Mucosa of descending colon (tissue), 3 donors: ENCODE measurements around the gene SYT17. TPM values are rescaled to one million over a fixed set of nuclear protein-coding genes. Genes with fewer than 3 reads are reported as not detected.

Source experiments
- ATAC-seq: fragments of 200-7000 bp; cut with Tn5 transposase; one replicate; pipeline ENCODE4 v1.9.1; 2020; ENCODE audit warnings: mild to moderate bottlenecking, moderate library complexity
- DNase-seq, 3 donors: peaks; one replicate each; pipeline ENCODE4 v3.0.0-alpha.2; 2020
- H3K36me3 ChIP-seq: fragments of 200-600 bp; one replicate; pipeline ENCODE4 v1.8.0; 2021; ENCODE audit warnings: low read depth, mild to moderate bottlenecking
- H3K4me1 ChIP-seq: fragments of 200-600 bp; one replicate; pipeline ENCODE4 v1.8.0; 2021; ENCODE audit warnings: low read depth, mild to moderate bottlenecking
- H3K4me3 ChIP-seq: fragments of 200-600 bp; one replicate; pipeline ENCODE4 v1.8.0; 2021; ENCODE audit warnings: mild to moderate bottlenecking
- H3K9me3 ChIP-seq: fragments of 200-600 bp; one replicate; pipeline ENCODE4 v1.8.0; 2021; ENCODE audit warnings: mild to moderate bottlenecking
- CTCF ChIP-seq: fragments of 200-600 bp; IDR thresholded peaks from one replicate; pipeline ENCODE4 v1.8.0; 2022; ENCODE audit warnings: antibody characterized with exemption, mild to moderate bottlenecking
- intact Hi-C, 2 donors: fragments of 100-400 bp; cut with DNase I in 1 of 2; cut with micrococcal nuclease in 1 of 2; formaldehyde crosslinking; loops; one replicate each; pipeline versions ENCODE4 v1.11.0 to v1.11.1; 2022; cut with DNase I, micrococcal nuclease
- total RNA-seq, 3 donors: library from RNA; stranded (reverse); fragmentation: NEBNext Ultra II Directional in 2 of 3; extraction: Animal tissue kit (Norgen Biotek cat#: 25700) in 2 of 3; gene quantifications; one replicate each; pipeline versions ENCODE4 v1.2.1 to v1.2.4, GENCODE V29; 2021 to 2023
- donor health status: DM: no; HTN: no; CAD: no; lungs with moderate emphysema.
- donor health status: DM: no; HTN: no; CAD: no.
- donor health status: DM: no; HTN: yes; CAD: no.

SYT17 gene
- total RNA-seq, 3 donors from 2014 or later: 4.9 to 13.3 (median 5.9) TPM

DNA sequence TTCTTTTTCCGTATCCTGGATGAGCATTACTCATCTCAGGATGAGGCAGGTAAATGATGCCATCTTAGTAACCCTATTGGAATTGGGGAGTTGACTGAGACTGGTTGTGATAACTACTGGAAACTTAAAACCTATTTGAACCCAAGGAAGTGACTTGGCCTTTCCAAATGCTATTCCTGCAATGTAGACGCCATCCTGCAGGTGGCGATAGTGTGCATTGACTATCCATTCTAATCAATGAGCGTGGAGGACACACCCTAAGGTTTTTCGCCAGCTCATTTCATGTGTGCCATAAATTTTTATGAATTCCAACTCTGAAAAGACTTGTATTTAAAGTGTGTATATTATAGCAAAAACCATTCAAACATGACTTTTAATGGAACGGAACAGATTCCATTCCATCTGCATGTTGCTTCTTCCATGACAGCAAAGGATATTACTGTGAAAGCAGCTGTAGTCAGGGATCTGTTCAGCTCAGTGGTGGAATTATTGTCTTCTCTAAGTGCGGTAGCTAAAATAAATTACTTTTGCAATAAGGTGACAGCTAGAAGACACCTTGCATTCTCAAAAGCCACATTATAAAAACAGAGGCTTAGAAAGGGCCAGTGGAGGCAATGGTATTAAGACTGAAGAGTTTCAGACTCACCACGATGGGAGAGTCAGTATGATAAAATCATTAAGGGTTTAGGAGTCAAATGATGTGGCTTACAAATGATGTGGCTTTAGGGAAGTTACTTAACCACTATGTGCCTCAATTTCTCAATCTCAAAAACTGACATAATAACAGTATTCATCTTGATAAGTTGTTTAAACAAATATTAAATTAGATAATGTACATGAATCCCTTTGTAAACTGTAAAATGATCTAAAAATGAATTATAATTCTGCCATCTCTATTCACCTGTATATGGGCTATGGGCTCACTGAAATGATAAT lies 55.5 kb downstream of the SYT17 start:
- DNase-seq: peak in 2 of 3 donors; percentile 80 to 88
- H3K36me3 ChIP-seq: no peaks in the 10 kb centered on the region

GRCh38 chr16:19225651-19226050 lies 57.6 kb downstream of the SYT17 start:
- Histone ChIP-seq H3K36me3 (no peaks in the 10 kb centered on the region), H3K4me1 (no peaks in the 10 kb centered on the region), H3K9me3 (peaks cover 5% of the 10 kb centered on the region), H3K4me3 (no peak overlapping the region)
- TF ChIP-seq CTCF: no peak
- intact Hi-C loops: no loop called here
- no peak for ATAC-seq
- DNase-seq: no peak

More for the DNA sequence above, 55.5 kb downstream of the SYT17 start:
- Histone ChIP-seq H3K4me1 (no peaks in the 10 kb centered on the region), H3K9me3 (peaks cover 5% of the 10 kb centered on the region), H3K4me3 (no peak overlapping the region)
- ATAC-seq: peak; percentile 97
- intact Hi-C loops: no loop called here
- TF ChIP-seq CTCF: peak; percentile 54

DNA sequence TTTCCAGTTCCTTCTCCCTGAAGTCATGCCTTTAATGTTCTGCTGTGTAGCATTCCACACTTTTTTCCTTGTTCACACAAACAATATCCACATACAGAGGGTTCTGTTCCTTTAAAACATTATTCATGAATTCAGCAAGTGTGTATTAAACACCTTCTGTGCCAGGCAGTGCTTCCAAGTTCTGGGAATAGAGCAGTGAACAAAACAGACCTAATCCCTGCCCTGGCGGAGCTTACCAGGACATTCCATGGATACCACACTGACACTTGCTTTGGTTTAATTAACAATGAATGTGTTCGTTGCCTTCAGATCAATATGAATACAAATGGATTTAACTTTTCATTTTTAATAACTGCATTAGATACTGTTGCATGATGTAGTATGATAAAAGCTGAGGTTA lies 59.6 kb downstream of the SYT17 start:
- Histone ChIP-seq H3K4me1 (no peaks in the 10 kb centered on the region), H3K36me3 (no peaks in the 10 kb centered on the region), H3K4me3 (no peak overlapping the region), H3K9me3 (peaks cover 5% of the 10 kb centered on the region)
- intact Hi-C loops: no loop called here
- ATAC-seq: no peak
- DNase-seq: no peak
- TF ChIP-seq CTCF: no peak

DNA sequence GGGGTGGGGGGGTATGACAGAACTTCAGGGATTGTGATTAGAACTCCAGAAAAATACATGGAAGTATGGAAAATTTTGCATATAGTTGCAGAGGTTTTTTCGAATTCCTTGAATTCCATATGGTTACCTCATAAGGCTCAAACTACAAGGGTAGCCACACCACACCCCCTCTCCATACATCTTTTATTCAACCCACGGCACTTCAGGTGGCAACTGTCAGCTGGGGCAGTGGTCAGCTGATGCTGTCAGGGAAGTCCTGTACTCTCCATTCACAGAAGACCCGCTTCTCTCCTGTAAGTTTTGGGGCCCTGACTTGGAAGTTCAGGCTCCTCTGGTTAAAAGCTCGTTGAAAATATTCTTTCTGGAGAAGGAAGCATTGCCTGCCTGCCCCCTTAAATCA lies 60.0 kb downstream of the SYT17 start:
- no peaks in the 10 kb centered on the region for H3K36me3 ChIP-seq
- no peak for DNase-seq
- H3K4me1 ChIP-seq: no peaks in the 10 kb centered on the region
- ATAC-seq: no peak
- intact Hi-C loops: no loop called here
- TF ChIP-seq CTCF: no peak
- H3K4me3 ChIP-seq: no peak overlapping the region
- peaks cover 5% of the 10 kb centered on the region for H3K9me3 ChIP-seq

DNA sequence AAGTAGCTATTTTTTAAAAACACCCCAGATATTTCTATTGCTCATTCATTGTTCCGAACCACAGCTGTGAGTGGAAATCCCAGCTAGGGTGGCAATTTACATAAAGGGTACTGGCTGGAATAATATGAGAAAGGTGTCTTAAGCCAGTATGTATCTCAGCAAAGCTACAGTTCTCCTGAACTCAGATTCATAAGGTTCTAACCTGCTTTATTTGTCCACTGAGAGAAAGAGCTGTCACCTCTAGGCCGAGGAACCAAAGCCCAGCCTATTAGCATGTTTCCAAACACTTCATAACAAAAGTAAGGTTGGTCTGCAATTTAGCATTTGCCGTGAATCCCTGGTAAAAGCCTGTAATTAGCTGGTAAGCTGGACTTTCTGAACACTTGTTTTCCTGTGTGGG lies 60.5 kb downstream of the SYT17 start:
- intact Hi-C loops: no loop called here
- no peak for ATAC-seq
- no peak for DNase-seq
- Histone ChIP-seq H3K36me3 (no peaks in the 10 kb centered on the region), H3K4me3 (no peak overlapping the region), H3K9me3 (peaks cover 5% of the 10 kb centered on the region), H3K4me1 (no peaks in the 10 kb centered on the region)
- no peak for TF ChIP-seq CTCF
